T47D (cell line): ENCODE data around the gene VWDE.

Source experiments
- DNase-seq, 2 experiments: peaks; one replicate each; pipeline versions ENCODE4 v3.0.0 to v3.0.0-alpha.2; 2011 to 2012; ENCODE audit warnings: low read depth in 1 of 2, low spot score in 1 of 2
- JUND ChIP-seq: IDR thresholded peaks from 2 replicates; pipeline ENCODE4 v1.6.1; 2012; ENCODE audit warnings: low read depth
- in situ Hi-C: cut with HindIII; loops from 2 replicates; pipeline ENCODE4 v1.10.0; 2016; ENCODE audit warnings: low sequenced_read_pairs, low pct_unique_long_range_greater_than_20kb

VWDE gene

GRCh38 chr7:12351843-12352242 lies 51.8 kb downstream of the VWDE start:
- DNase-seq = no peak
- TF ChIP-seq JUND = no peak
- in situ Hi-C loops = no loop called here

- in situ Hi-C loops = no loop called here
- TF ChIP-seq JUND = no peak
- no peak for DNase-seq
These were observed 52.7 kb downstream of the VWDE start for GRCh38 chr7:12350971-12351370.

GRCh38 chr7:12337095-12337494 lies 66.6 kb downstream of the VWDE start:
- in situ Hi-C loops = no loop called here
- no peak for TF ChIP-seq JUND
- DNase-seq = no peak

- in situ Hi-C loops = no loop called here
- no peak for TF ChIP-seq JUND
- no peak for DNase-seq
These were observed 74.5 kb downstream of the VWDE start for GRCh38 chr7:12328888-12329770.

- TF ChIP-seq JUND = no peak
- in situ Hi-C loops = no loop called here
- no peak for DNase-seq
These were observed 75.7 kb downstream of the VWDE start for GRCh38 chr7:12327922-12328321.

- no peak for TF ChIP-seq JUND
- no peak for DNase-seq
- in situ Hi-C loops = no loop called here
These were observed 78.0 kb downstream of the VWDE start for GRCh38 chr7:12325646-12326045.

- in situ Hi-C loops = no loop called here
- peak in 1 of 2 experiments; percentile 45 for DNase-seq
- TF ChIP-seq JUND = no peak
These were observed 80.2 kb downstream of the VWDE start for GRCh38 chr7:12323415-12323814.

GRCh38 chr7:12322903-12323300 lies 80.8 kb downstream of the VWDE start:
- in situ Hi-C loops = no loop called here
- no peak for DNase-seq
- no peak for TF ChIP-seq JUND

- TF ChIP-seq JUND = no peak
- in situ Hi-C loops = no loop called here
- DNase-seq = peak in 1 of 2 experiments; percentile 41
These were observed 81.3 kb downstream of the VWDE start for GRCh38 chr7:12322284-12322902.

- in situ Hi-C loops = no loop called here
- no peak for TF ChIP-seq JUND
- no peak for DNase-seq
These were observed 82.5 kb downstream of the VWDE start for GRCh38 chr7:12320987-12321647.

GRCh38 chr7:12320241-12320986 lies 83.3 kb downstream of the VWDE start:
- DNase-seq = no peak
- in situ Hi-C loops = no loop called here
- no peak for TF ChIP-seq JUND

- in situ Hi-C loops = no loop called here
- TF ChIP-seq JUND = no peak
These were observed 86.0 kb downstream of the VWDE start for GRCh38 chr7:12317675-12318074.

More at GRCh38 chr7:12317675-12318074, 86.0 kb downstream of the VWDE start:
- no peak for DNase-seq
